ENCODE results near the gene PSMG3. TPM values are rescaled to one million over a fixed set of nuclear protein-coding genes. Genes with fewer than 3 reads are reported as not detected.

The PSMG3 gene
- total RNA-seq, 1 donor from 2014 or later = 31.1 TPM

GRCh38 chr7:1544896-1545416 is 24.9 kb downstream of the PSMG3 start:
- Histone ChIP-seq H2AFZ (replicated peaks) (no peak overlapping the region), H3K36me3 (no peaks in the 10 kb centered on the region), H3K79me2 (ENCODE audit: low read depth) (no peaks in the 10 kb centered on the region), H3K9ac (no peak overlapping the region), H3F3A (ENCODE audit: low read depth) (no peaks in the 10 kb centered on the region), H3K4me3 (no peak overlapping the region), H3K9me3 (ENCODE audit: low read depth) (no peaks in the 10 kb centered on the region), H3K4me2 (no peak overlapping the region), H3K27ac (no peak overlapping the region), H3K27me3 (no peaks in the 10 kb centered on the region), H4K20me1 (ENCODE audit: low read depth) (no peaks in the 10 kb centered on the region), H3K4me1 (no peaks in the 10 kb centered on the region)
- Mint-ChIP-seq H3K4me3 (no peak overlapping the region), H3K9me3 (no peaks in the 10 kb centered on the region), H3K27ac (peak overlapping the region; percentile 57), H3K36me3 (no peaks in the 10 kb centered on the region), H3K4me1 (peaks cover 5% of the 10 kb centered on the region), H3K27me3 (ENCODE audit: insufficient read depth, low read depth) (peaks cover 9% of the 10 kb centered on the region)
- DNase-seq (ENCODE audit: low spot score) = no peak
- TF ChIP-seq EZH2phosphoT487 (IDR thresholded peaks at IDR 0.05) (no peak), CTCF (IDR thresholded peaks at IDR 0.05) (no peak), EZH2 (IDR thresholded peaks at IDR 0.05) (no peak)

GRCh38 chr7:1544178-1544895 is 25.5 kb downstream of the PSMG3 start:
- H2AFZ ChIP-seq (replicated peaks) = no peak overlapping the region
- H3K79me2 ChIP-seq (ENCODE audit: low read depth) = no peaks in the 10 kb centered on the region
- no peak overlapping the region for H3K9ac ChIP-seq
- Mint-ChIP-seq H3K36me3 (no peaks in the 10 kb centered on the region), H3K4me1 (peaks cover 5% of the 10 kb centered on the region), H3K27me3 (ENCODE audit: insufficient read depth, low read depth) (peaks cover 9% of the 10 kb centered on the region), H3K27ac (peak overlapping the region; percentile 57), H3K4me3 (no peak overlapping the region), H3K9me3 (no peaks in the 10 kb centered on the region)
- no peaks in the 10 kb centered on the region for H3K36me3 ChIP-seq
- DNase-seq (ENCODE audit: low spot score) = no peak
- H3K4me2 ChIP-seq = no peak overlapping the region
- H3K4me1 ChIP-seq = no peaks in the 10 kb centered on the region
- H3K9me3 ChIP-seq (ENCODE audit: low read depth) = no peaks in the 10 kb centered on the region
- no peaks in the 10 kb centered on the region for H3K27me3 ChIP-seq
- H3F3A ChIP-seq (ENCODE audit: low read depth) = no peaks in the 10 kb centered on the region
- TF ChIP-seq EZH2 (IDR thresholded peaks at IDR 0.05) (no peak), EZH2phosphoT487 (IDR thresholded peaks at IDR 0.05) (no peak), CTCF (IDR thresholded peaks at IDR 0.05) (no peak)
- H3K27ac ChIP-seq = no peak overlapping the region
- H4K20me1 ChIP-seq (ENCODE audit: low read depth) = no peaks in the 10 kb centered on the region
- no peak overlapping the region for H3K4me3 ChIP-seq

- no peaks in the 10 kb centered on the region for H3F3A ChIP-seq (ENCODE audit: low read depth)
- Mint-ChIP-seq H3K36me3 (no peaks in the 10 kb centered on the region), H3K4me3 (no peak overlapping the region), H3K9me3 (no peaks in the 10 kb centered on the region), H3K4me1 (peaks cover 7% of the 10 kb centered on the region), H3K27me3 (ENCODE audit: insufficient read depth, low read depth) (peaks cover 6% of the 10 kb centered on the region), H3K27ac (no peak overlapping the region)
- H4K20me1 ChIP-seq (ENCODE audit: low read depth) = no peaks in the 10 kb centered on the region
- H3K9ac ChIP-seq = no peak overlapping the region
- no peak for DNase-seq (ENCODE audit: low spot score)
- no peak for TF ChIP-seq EZH2phosphoT487 (IDR thresholded peaks at IDR 0.05)
- TF ChIP-seq EZH2 (IDR thresholded peaks at IDR 0.05) = no peak
- TF ChIP-seq CTCF (IDR thresholded peaks at IDR 0.05) = no peak
- no peak overlapping the region for H3K4me2 ChIP-seq
- no peaks in the 10 kb centered on the region for H3K9me3 ChIP-seq (ENCODE audit: low read depth)
- H3K4me3 ChIP-seq = no peak overlapping the region
- H3K4me1 ChIP-seq = no peaks in the 10 kb centered on the region
- no peaks in the 10 kb centered on the region for H3K36me3 ChIP-seq
- no peaks in the 10 kb centered on the region for H3K27me3 ChIP-seq
- no peak overlapping the region for H3K27ac ChIP-seq
- H2AFZ ChIP-seq (replicated peaks) = no peak overlapping the region
- H3K79me2 ChIP-seq (ENCODE audit: low read depth) = no peaks in the 10 kb centered on the region
Measured at GRCh38 chr7:1543826-1544177, 26.0 kb downstream of the PSMG3 start.

Measured in neural progenitor cell (in vitro differentiated cells).